IMR-90 (cell line): ENCODE measurements around the gene MYL10. TPM values are rescaled to one million over a fixed set of nuclear protein-coding genes. Genes with fewer than 3 reads are reported as not detected.

Source experiments
- ATAC-seq: fragments of 200-7000 bp; cut with Tn5 transposase; 2 replicates; pipeline ENCODE4 v1.9.1; 2020; ENCODE audit warnings: low read depth, mild to moderate bottlenecking, moderate library complexity
- BruUV-seq: library from RNA; stranded (reverse); fragments of 400-500 nt; replicated peaks from 2 replicates; lab custom pipeline; 2021; lab: Mats Ljungman, UMichigan
- CTCF ChIA-PET: fragments of 300-600 bp; formaldehyde crosslinking; extraction: SDS; loops from one replicate; lab custom pipeline; 2021; ENCODE audit warnings: antibody characterized with exemption; lab: Yijun Ruan, JAX
- POLR2A ChIA-PET: fragments of 300-600 bp; sonication (Branson Sonifier 250); formaldehyde crosslinking; loops from one replicate; lab custom pipeline; 2022; ENCODE audit warnings: antibody characterized with exemption; ENCODE audit not compliant: unreplicated experiment; lab: Charles Lee
- DNase-seq: peaks from one replicate; pipeline ENCODE4 v3.0.0; 2013
- H2AFZ ChIP-seq: replicated peaks from 2 replicates; pipeline ENCODE3; 2013; ENCODE audit warnings: low read length, mild to moderate bottlenecking; ENCODE audit not compliant: poor library complexity
- H2AK5ac ChIP-seq: 2 replicates; pipeline ENCODE4 v1.6.1; 2013; ENCODE audit warnings: low read depth, low read length, inconsistent platforms
- H2AK9ac ChIP-seq: replicated peaks from 2 replicates; pipeline ENCODE3; 2013; ENCODE audit warnings: mild to moderate bottlenecking, low read depth, low read length, moderate library complexity; ENCODE audit not compliant: poor library complexity
- H2BK120ac ChIP-seq: 2 replicates; pipeline ENCODE4 v1.6.1; 2013; ENCODE audit warnings: low read depth, low read length, inconsistent platforms
- H2BK15ac ChIP-seq: 3 replicates; pipeline ENCODE4 v1.6.1; 2013; ENCODE audit warnings: low read depth, low read length, inconsistent platforms
- H2BK20ac ChIP-seq: 2 replicates; pipeline ENCODE4 v1.6.1; 2013; ENCODE audit warnings: low read depth, mild to moderate bottlenecking, inconsistent platforms, low read length, moderate library complexity
- H2BK5ac ChIP-seq: 2 replicates; pipeline ENCODE4 v1.6.1; 2013; ENCODE audit warnings: mild to moderate bottlenecking, low read depth, low read length, inconsistent platforms; ENCODE audit not compliant: poor library complexity, severe bottlenecking
- H3K14ac ChIP-seq: replicated peaks from 2 replicates; pipeline ENCODE4 v1.6.1; 2013; ENCODE audit warnings: low read depth, low read length, inconsistent platforms
- H3K18ac ChIP-seq: 2 replicates; pipeline ENCODE4 v1.6.1; 2013; ENCODE audit warnings: low read depth, low read length, control low read depth
- H3K23ac ChIP-seq: 2 replicates; pipeline ENCODE4 v1.6.1; 2013; ENCODE audit warnings: low read depth, low read length, inconsistent platforms
- H3K27ac ChIP-seq: 2 replicates; pipeline ENCODE4 v1.5.1; 2013; ENCODE audit warnings: mild to moderate bottlenecking, control low read depth, low read length; ENCODE audit not compliant: insufficient read depth
- H3K27me3 ChIP-seq: 2 replicates; pipeline ENCODE4 v1.6.1; 2013; ENCODE audit warnings: low read length; ENCODE audit not compliant: control insufficient read depth, insufficient read depth
- H3K36me3 ChIP-seq: 2 replicates; pipeline ENCODE4 v1.6.1; 2013; ENCODE audit warnings: low read length, mixed read lengths; ENCODE audit not compliant: control insufficient read depth, insufficient read depth
- H3K4ac ChIP-seq: 2 replicates; pipeline ENCODE4 v1.6.1; 2013; ENCODE audit warnings: low read depth, low read length, inconsistent platforms
- H3K4me1 ChIP-seq: 2 replicates; pipeline ENCODE4 v1.6.1; 2013; ENCODE audit warnings: low read length, mixed read lengths; ENCODE audit not compliant: control insufficient read depth, insufficient read depth
- H3K4me2 ChIP-seq: 2 replicates; pipeline ENCODE4 v1.6.1; 2013; ENCODE audit warnings: low read depth, mild to moderate bottlenecking, control low read depth, low read length, moderate library complexity
- H3K4me3 ChIP-seq: 2 replicates; pipeline ENCODE4 v1.5.1; 2013; ENCODE audit warnings: low read depth, mild to moderate bottlenecking, control low read depth, low read length, moderate library complexity; ENCODE audit not compliant: insufficient read depth
- H3K56ac ChIP-seq: 2 replicates; pipeline ENCODE4 v1.6.1; 2013; ENCODE audit warnings: low read length, inconsistent platforms; ENCODE audit not compliant: insufficient read depth; ENCODE audit errors: extremely low read depth
- H3K79me1 ChIP-seq, 2 experiments: 2 replicates each; pipeline ENCODE4 v1.6.1; 2013; ENCODE audit warnings: low read length in 2 of 2, inconsistent platforms in 1 of 2, low read depth in 1 of 2
- H3K9ac ChIP-seq: 2 replicates; pipeline ENCODE4 v1.6.1; 2013; ENCODE audit warnings: low read depth, low read length, control low read depth
- H3K9me1 ChIP-seq: 2 replicates; pipeline ENCODE4 v1.6.1; 2013; ENCODE audit warnings: low read length, inconsistent platforms; ENCODE audit not compliant: insufficient read depth
- H3K9me3 ChIP-seq: 2 replicates; pipeline ENCODE4 v1.6.1; 2013; ENCODE audit warnings: low read length; ENCODE audit not compliant: control insufficient read depth, insufficient read depth
- H4K20me1 ChIP-seq: 2 replicates; pipeline ENCODE4 v1.6.1; 2013; ENCODE audit warnings: low read length, inconsistent platforms; ENCODE audit not compliant: insufficient read depth
- H4K5ac ChIP-seq: 2 replicates; pipeline ENCODE4 v1.6.1; 2013; ENCODE audit warnings: mild to moderate bottlenecking, low read depth, low read length, control low read depth
- H4K8ac ChIP-seq, 2 experiments: 2 replicates each; pipeline ENCODE4 v1.6.1; 2013; ENCODE audit warnings: low read depth in 2 of 2, low read length in 2 of 2, control low read depth in 1 of 2, inconsistent platforms in 1 of 2
- H4K91ac ChIP-seq: 2 replicates; pipeline ENCODE4 v1.6.1; 2013; ENCODE audit warnings: low read depth, low read length, inconsistent platforms; ENCODE audit not compliant: insufficient read depth
- BHLHE40 ChIP-seq: fragments of 150-350 bp; IDR thresholded peaks from 2 replicates; pipeline ENCODE4 v1.6.1; 2016; ENCODE audit warnings: mild to moderate bottlenecking, low read depth, low read length
- CEBPB ChIP-seq: IDR thresholded peaks from 2 replicates; pipeline ENCODE4 v1.6.1; 2012; ENCODE audit warnings: low read depth, low read length, improper control_type of control experiment
- CHD1 ChIP-seq: IDR thresholded peaks from 2 replicates; pipeline ENCODE4 v1.6.1; 2012; ENCODE audit warnings: low read depth, low read length, improper control_type of control experiment
- CTCF ChIP-seq: conservative IDR thresholded peaks from 2 replicates; pipeline ENCODE4 v1.5.1; 2012; ENCODE audit warnings: mild to moderate bottlenecking, low read depth, low read length, improper control_type of control experiment
- ELK1 ChIP-seq: fragments of 150-350 bp; IDR thresholded peaks from 2 replicates; pipeline ENCODE4 v1.6.1; 2016; ENCODE audit warnings: low read depth, mild to moderate bottlenecking, low read length, moderate library complexity, borderline replicate concordance
- FOS ChIP-seq: fragments of 150-350 bp; IDR thresholded peaks from 2 replicates; pipeline ENCODE4 v1.6.1; 2016; ENCODE audit warnings: low read depth, low read length
- MAFK ChIP-seq: IDR thresholded peaks from 2 replicates; pipeline ENCODE4 v1.6.1; 2012; ENCODE audit warnings: low read depth, low read length, improper control_type of control experiment
- MAZ ChIP-seq: IDR thresholded peaks from 2 replicates; pipeline ENCODE4 v1.6.1; 2012; ENCODE audit warnings: low read depth, mild to moderate bottlenecking, low read length, improper control_type of control experiment, moderate library complexity, borderline replicate concordance
- MXI1 ChIP-seq: IDR thresholded peaks from 2 replicates; pipeline ENCODE4 v1.6.1; 2012; ENCODE audit warnings: low read depth, mild to moderate bottlenecking, low read length, moderate library complexity, borderline replicate concordance
- NFE2L2 ChIP-seq: fragments of 150-350 bp; IDR thresholded peaks from 2 replicates; pipeline ENCODE4 v1.6.1; 2016; ENCODE audit warnings: low read depth, mild to moderate bottlenecking, low read length
- POLR2A ChIP-seq: IDR thresholded peaks from 2 replicates; pipeline ENCODE4 v1.6.1; 2012; ENCODE audit warnings: mild to moderate bottlenecking, low read depth, low read length
- RAD21 ChIP-seq: IDR thresholded peaks from 2 replicates; pipeline ENCODE4 v1.6.1; 2012; ENCODE audit warnings: low read length, improper control_type of control experiment
- RCOR1 ChIP-seq: IDR thresholded peaks from 2 replicates; pipeline ENCODE4 v1.6.1; 2012; ENCODE audit warnings: mild to moderate bottlenecking, low read length, improper control_type of control experiment; ENCODE audit not compliant: insufficient replicate concordance
- RFX5 ChIP-seq: IDR thresholded peaks from 2 replicates; pipeline ENCODE4 v1.8.0; 2012; ENCODE audit warnings: low read depth, mild to moderate bottlenecking, low read length, moderate library complexity
- SMC3 ChIP-seq: fragments of 150-350 bp; IDR thresholded peaks from 2 replicates; pipeline ENCODE4 v1.6.1; 2016; ENCODE audit warnings: low read depth, mild to moderate bottlenecking, antibody characterized with exemption, low read length, moderate library complexity
- USF2 ChIP-seq: fragments of 150-350 bp; IDR thresholded peaks from 2 replicates; pipeline ENCODE4 v1.6.1; 2017; ENCODE audit warnings: mild to moderate bottlenecking, antibody characterized with exemption, low read length, low read depth
- WGBS, 2 experiments: methylation state at CpG; one replicate each; pipeline versions ENCODE4 v1.1.5 to v1.1.7; 2013; ENCODE audit warnings: missing lambda C conversion rate in 2 of 2; ENCODE audit not compliant: insufficient read length in 1 of 2; ENCODE audit errors: extremely low coverage in 2 of 2; 5-methylcytosine and 5-hydroxymethylcytosine counted together
- dilution Hi-C: fragments of 300-500 bp; cut with HindIII; formaldehyde crosslinking; loops from one replicate; pipeline ENCODE4 v1.14.3; 2018; ENCODE audit warnings: low sequenced_read_pairs; ENCODE audit not compliant: unreplicated experiment
- in situ Hi-C: fragments of 300-500 bp; cut with MboI; formaldehyde crosslinking; loops from 3 replicates; pipeline ENCODE4 v1.14.3; 2019; ENCODE audit warnings: low sequenced_read_pairs, inconsistent platforms, mixed read lengths
- intact Hi-C: fragments of 100-400 bp; cut with micrococcal nuclease; formaldehyde crosslinking; loops from 2 replicates; pipeline ENCODE4 v1.10.0; 2022
- polyA plus RNA-seq, 3 experiments: library from polyadenylated mRNA; depleted of rRNA; stranded (reverse); fragments of >200 nt; gene quantifications; 2 replicates each; pipeline ENCODE4 v1.2.3, GENCODE V29; 2012; ENCODE audit warnings: low replicate concordance in 1 of 3
- total RNA-seq: library from RNA; depleted of rRNA; stranded (reverse); fragments of >200 nt; gene quantifications from 2 replicates; pipeline ENCODE4 v1.2.3, GENCODE V29; 2012

The MYL10 gene
- total and polyA plus RNA-seq, 2 of the 4 experiments (the other 2 are of a cell fraction), result not detected

GRCh38 chr7:101645951-101646350, 16.9 kb upstream of the MYL10 start:
- WGBS, 2 experiments, result 82% methylated on average over 2 of the region's 13 CpGs; no CpG with 5 or more reads in 1 of the 2 experiments
- CTCF ChIA-PET, result no interaction called here
- H2BK5ac ChIP-seq, result no peak overlapping the region
- H3K4ac ChIP-seq, result no peak overlapping the region
- H3K18ac ChIP-seq, result no peak overlapping the region
- no peak overlapping the region for H3K14ac ChIP-seq
- no peak overlapping the region for H4K5ac ChIP-seq
- H3K4me3 ChIP-seq, result no peak overlapping the region
- no peak overlapping the region for H2AK5ac ChIP-seq
- H2BK120ac ChIP-seq, result no peak overlapping the region
- dilution Hi-C loops (no loop called here), in situ Hi-C loops (no loop called here), intact Hi-C loops (no loop called here)
- no peak overlapping the region for H3K23ac ChIP-seq
- no peak overlapping the region for H3K4me2 ChIP-seq
- no peak for ATAC-seq
- H3K36me3 ChIP-seq, result no peaks in the 10 kb centered on the region
- no peak overlapping the region for H3K56ac ChIP-seq
- no peak overlapping the region for H4K8ac ChIP-seq
- no peak for DNase-seq
- TF ChIP-seq CEBPB, result no peak
- TF ChIP-seq RFX5, result no peak
- TF ChIP-seq MAZ, result no peak
- no peak for TF ChIP-seq NFE2L2
- no peak for TF ChIP-seq SMC3
- TF ChIP-seq USF2, result no peak
- no peak for TF ChIP-seq ELK1
- TF ChIP-seq MAFK, result no peak
- TF ChIP-seq POLR2A, result no peak
- TF ChIP-seq CTCF, result no peak
- no peak for TF ChIP-seq RCOR1
- TF ChIP-seq RAD21, result no peak
- TF ChIP-seq CHD1, result no peak
- TF ChIP-seq BHLHE40, result no peak
- no peak for TF ChIP-seq FOS
- no peak for TF ChIP-seq MXI1
- peaks cover 2% of the 10 kb centered on the region; the same call in 1 of the 2 replicates for H3K9me3 ChIP-seq
- no peak overlapping the region for H3K27ac ChIP-seq
- H2AK9ac ChIP-seq, result no peak overlapping the region
- H2AFZ ChIP-seq, result no peak overlapping the region
- H3K9ac ChIP-seq, result no peak overlapping the region
- POLR2A ChIA-PET, result no interaction called here
- H3K79me1 ChIP-seq, result no peaks in the 10 kb centered on the region
- H3K9me1 ChIP-seq, result no peaks in the 10 kb centered on the region
- no peaks in the 10 kb centered on the region for H4K20me1 ChIP-seq
- BruUV-seq, result no TSS peak
- H2BK15ac ChIP-seq, result no peak overlapping the region
- peaks cover 40% of the 10 kb centered on the region for H3K27me3 ChIP-seq
- no peak overlapping the region for H2BK20ac ChIP-seq
- H4K91ac ChIP-seq, result no peak overlapping the region
- H3K4me1 ChIP-seq, result peaks cover 1% of the 10 kb centered on the region; the same call in 1 of the 2 replicates
